HEK293T (cell line): ENCODE data around the gene SLC38A3.

ENCODE experiments used
- CTCF ChIA-PET: fragments of 350-600 bp; formaldehyde crosslinking; extraction: SDS; loops from one replicate; lab custom pipeline; 2021; ENCODE audit warnings: antibody characterized with exemption, inconsistent platforms; lab: Yijun Ruan, JAX
- POLR2A ChIA-PET: fragments of 350-600 bp; formaldehyde crosslinking; extraction: SDS; loops from one replicate; lab custom pipeline; 2020; ENCODE audit warnings: antibody characterized with exemption, inconsistent platforms; lab: Yijun Ruan, JAX
- DNase-seq: peaks from one replicate; pipeline ENCODE4 v3.0.0; 2012; ENCODE audit warnings: mixed read lengths; ENCODE audit errors: extremely low spot score
- ARNT ChIP-seq: fragments of 450-650 bp; IDR thresholded peaks from 2 replicates; pipeline ENCODE4 v1.6.1; 2017; ENCODE audit warnings: mild to moderate bottlenecking
- BHLHE40 ChIP-seq: fragments of 450-650 bp; IDR thresholded peaks from 2 replicates; pipeline ENCODE4 v1.6.1; 2016; ENCODE audit warnings: mild to moderate bottlenecking, moderate library complexity, borderline replicate concordance
- CTBP1 ChIP-seq: fragments of 450-650 bp; IDR thresholded peaks from 2 replicates; pipeline ENCODE4 v1.6.1; 2016; ENCODE audit warnings: borderline replicate concordance
- ELF4 ChIP-seq: fragments of 450-650 bp; IDR thresholded peaks from 2 replicates; pipeline ENCODE4 v1.6.1; 2017; ENCODE audit warnings: antibody characterized with exemption
- FOXA1 ChIP-seq: fragments of 450-650 bp; IDR thresholded peaks from 2 replicates; pipeline ENCODE4 v1.6.1; 2016; ENCODE audit warnings: mild to moderate bottlenecking
- FOXK2 ChIP-seq: fragments of 450-650 bp; IDR thresholded peaks from 2 replicates; pipeline ENCODE4 v1.6.1; 2016; ENCODE audit warnings: mild to moderate bottlenecking
- FOXM1 ChIP-seq: fragments of 450-650 bp; IDR thresholded peaks from 2 replicates; pipeline ENCODE4 v1.6.1; 2017; ENCODE audit warnings: mild to moderate bottlenecking, borderline replicate concordance
- HDGF ChIP-seq: fragments of 450-650 bp; IDR thresholded peaks from 2 replicates; pipeline ENCODE4 v1.6.1; 2017; ENCODE audit warnings: antibody characterized with exemption, borderline replicate concordance
- L3MBTL2 ChIP-seq: fragments of 450-650 bp; conservative IDR thresholded peaks from 2 replicates; pipeline ENCODE4 v1.6.1; 2016; ENCODE audit warnings: mild to moderate bottlenecking
- LEF1 ChIP-seq: fragments of 450-650 bp; IDR thresholded peaks from 2 replicates; pipeline ENCODE4 v1.6.1; 2017; ENCODE audit warnings: mild to moderate bottlenecking, borderline replicate concordance
- NFRKB ChIP-seq: fragments of 450-650 bp; IDR thresholded peaks from 2 replicates; pipeline ENCODE4 v1.6.1; 2016; ENCODE audit warnings: mild to moderate bottlenecking, moderate library complexity
- SP1 ChIP-seq: fragments of 450-650 bp; IDR thresholded peaks from 2 replicates; pipeline ENCODE4 v1.6.1; 2017
- SUZ12 ChIP-seq: fragments of 450-650 bp; IDR thresholded peaks from 2 replicates; pipeline ENCODE4 v1.6.1; 2016; ENCODE audit warnings: mild to moderate bottlenecking
- TARDBP ChIP-seq: fragments of 450-650 bp; IDR thresholded peaks from 2 replicates; pipeline ENCODE4 v1.6.1; 2016
- ZNF384 ChIP-seq: fragments of 450-650 bp; IDR thresholded peaks from 2 replicates; pipeline ENCODE4 v1.6.1; 2016
- TF ChIP-seq, protein P1 (sequence below): fragments of 450-650 bp; IDR thresholded peaks from 2 replicates; pipeline ENCODE4 v1.6.1; 2016

The SLC38A3 gene

GRCh38 chr3:50186096-50186495 is 19.0 kb upstream of the SLC38A3 start:
- TF ChIP-seq L3MBTL2, result no peak
- TF ChIP-seq HDGF, result no peak
- no peak for TF ChIP-seq FOXM1
- no peak for TF ChIP-seq BHLHE40
- TF ChIP-seq FOXK2, result no peak
- TF ChIP-seq TARDBP, result no peak
- ChIA-PET POLR2A (no interaction called here), CTCF (interaction anchor here (0.6 kb wide), 1 partner anchor 448 kb away, joined by 3 read pairs; no protein-coding TSS in a partner anchor)
- no peak for DNase-seq

GRCh38 chr3:50187750-50188149 is 17.3 kb upstream of the SLC38A3 start:
- no peak for DNase-seq
- ChIA-PET POLR2A (no interaction called here), CTCF (no interaction called here)
- TF ChIP-seq, protein P1, sequence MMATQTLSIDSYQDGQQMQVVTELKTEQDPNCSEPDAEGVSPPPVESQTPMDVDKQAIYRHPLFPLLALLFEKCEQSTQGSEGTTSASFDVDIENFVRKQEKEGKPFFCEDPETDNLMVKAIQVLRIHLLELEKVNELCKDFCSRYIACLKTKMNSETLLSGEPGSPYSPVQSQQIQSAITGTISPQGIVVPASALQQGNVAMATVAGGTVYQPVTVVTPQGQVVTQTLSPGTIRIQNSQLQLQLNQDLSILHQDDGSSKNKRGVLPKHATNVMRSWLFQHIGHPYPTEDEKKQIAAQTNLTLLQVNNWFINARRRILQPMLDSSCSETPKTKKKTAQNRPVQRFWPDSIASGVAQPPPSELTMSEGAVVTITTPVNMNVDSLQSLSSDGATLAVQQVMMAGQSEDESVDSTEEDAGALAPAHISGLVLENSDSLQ, result no peak
- TF ChIP-seq FOXM1 (no peak), SP1 (no peak)

GRCh38 chr3:50189274-50189673 is 15.8 kb upstream of the SLC38A3 start:
- DNase-seq, result peak; percentile 70

DNA sequence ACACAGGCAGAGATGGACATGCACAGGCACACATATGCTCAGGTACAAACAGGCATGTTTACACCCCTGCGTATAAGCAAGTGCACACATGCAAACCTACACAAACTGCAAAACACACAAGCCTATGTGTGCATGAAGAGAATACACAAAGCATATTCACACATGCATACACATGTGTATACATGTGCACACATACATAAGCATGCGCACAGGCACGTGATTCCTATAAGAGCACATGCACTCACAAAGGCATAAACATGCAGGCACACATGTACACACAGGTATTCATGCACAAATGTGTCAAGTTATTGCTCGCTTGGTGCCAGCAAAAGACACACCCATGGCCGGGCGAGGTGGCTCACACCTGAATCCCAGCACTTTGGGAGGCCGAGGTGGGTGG is 15.1 kb upstream of the SLC38A3 start:
- POLR2A ChIA-PET, result interaction anchor here (1.3 kb wide), 1 partner anchor 69 kb away, joined by 3 read pairs; no protein-coding TSS in a partner anchor
- DNase-seq, result no peak
- CTCF ChIA-PET, result interaction anchor here (2.4 kb wide), 1 partner anchor 69 kb away, joined by 11 read pairs; no protein-coding TSS in a partner anchor
- TF ChIP-seq CTBP1, result no peak
- no peak for TF ChIP-seq FOXK2
- no peak for TF ChIP-seq L3MBTL2
- no peak for TF ChIP-seq FOXA1
- no peak for TF ChIP-seq ZNF384

More at GRCh38 chr3:50189274-50189673, 15.8 kb upstream of the SLC38A3 start:
- TF ChIP-seq CTBP1 (no peak), BHLHE40 (no peak), SP1 (no peak), FOXA1 (no peak)
- ChIA-PET CTCF (interaction anchor here (0.6 kb wide), 1 partner anchor 33 kb away, joined by 3 read pairs; no protein-coding TSS in a partner anchor), POLR2A (interaction anchor here (1.3 kb wide), 1 partner anchor 69 kb away, joined by 3 read pairs; no protein-coding TSS in a partner anchor)

DNA sequence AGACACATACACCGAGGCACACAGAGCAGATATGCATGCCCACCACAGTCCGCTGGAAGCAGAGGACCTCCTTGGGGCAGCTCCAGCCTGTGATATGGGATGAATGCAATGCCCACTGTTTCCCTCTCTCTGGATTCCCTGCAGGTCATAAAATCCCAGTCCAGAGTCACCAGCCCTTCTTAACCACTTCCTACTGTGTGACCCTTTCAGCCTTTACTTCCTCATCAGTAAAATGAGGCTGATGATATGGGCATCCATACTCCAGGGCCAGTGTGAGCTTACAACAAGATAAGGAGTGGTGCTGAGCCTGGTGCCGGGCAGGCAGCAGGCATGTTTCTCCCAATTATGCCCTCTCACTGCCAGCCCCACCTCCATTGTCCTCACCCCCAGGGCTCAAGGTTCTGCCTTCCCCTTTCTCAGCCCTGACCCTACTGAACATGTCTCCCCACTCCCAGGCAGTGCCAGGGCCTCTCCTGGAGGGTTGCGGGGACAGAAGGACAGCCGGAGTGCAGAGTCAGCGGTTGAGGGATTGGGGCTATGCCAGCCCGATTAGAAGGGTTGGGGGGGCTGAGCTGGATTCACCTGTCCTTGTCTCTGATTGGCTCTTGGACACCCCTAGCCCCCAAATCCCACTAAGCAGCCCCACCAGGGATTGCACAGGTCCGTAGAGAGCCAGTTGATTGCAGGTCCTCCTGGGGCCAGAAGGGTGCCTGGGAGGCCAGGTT is 14.0 kb upstream of the SLC38A3 start, which contains the start of gene GNAT1:
TSS of gene GNAT1 (plus strand) at position 675 of the 725 bp plus-strand sequence. CDS start 116 bp downstream, outside the sequence.
- ChIA-PET POLR2A (interaction anchor here (1.1 to 1.5 kb wide), 2 partner anchors 34 to 45 kb away, joined by 3 to 4 read pairs; partner anchors contain the start of gene GNAI2), CTCF (interaction anchor here (0.7 to 2.4 kb wide), 4 partner anchors 12 to 370 kb away, joined by 4 to 14 read pairs (median 8); no protein-coding TSS in a partner anchor)
- no peak for DNase-seq
- TF ChIP-seq ZNF384 (no peak), ELF4 (no peak), ARNT (no peak), SP1 (no peak), SUZ12 (no peak), FOXK2 (no peak), NFRKB (no peak), FOXM1 (no peak), L3MBTL2 (no peak), HDGF (no peak), FOXA1 (no peak), LEF1 (no peak), CTBP1 (no peak), TARDBP (no peak), BHLHE40 (no peak)
- TF ChIP-seq, protein P1, result no peak

DNA sequence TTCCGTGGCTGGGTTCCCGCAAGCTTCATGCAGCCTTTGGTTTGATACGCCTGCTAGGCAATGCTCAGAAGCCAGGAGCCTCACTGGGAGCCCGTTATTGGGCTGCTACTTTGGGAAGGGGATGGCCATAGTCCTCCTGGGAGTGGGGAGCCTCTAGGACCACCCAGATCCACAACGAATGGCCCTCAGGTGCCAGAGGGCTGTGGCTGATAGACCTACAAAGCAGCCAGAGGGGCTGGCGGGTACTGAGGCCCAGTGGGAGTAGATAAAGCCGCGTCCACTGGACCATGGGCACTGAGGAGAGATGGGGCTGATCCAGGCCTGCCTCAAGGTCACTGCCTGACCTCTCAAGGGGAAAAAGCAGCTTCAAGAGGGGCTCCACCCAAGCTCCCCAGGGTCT is 12.9 kb upstream of the SLC38A3 start:
- ChIA-PET POLR2A (interaction anchor here (1.1 to 1.5 kb wide), 2 partner anchors 33 to 44 kb away, joined by 3 to 4 read pairs; partner anchors contain the start of gene GNAI2), CTCF (interaction anchor here (0.7 to 2.4 kb wide), 8 partner anchors 11 to 71 kb away, joined by 3 to 14 read pairs (median 4); no protein-coding TSS in a partner anchor)

DNA sequence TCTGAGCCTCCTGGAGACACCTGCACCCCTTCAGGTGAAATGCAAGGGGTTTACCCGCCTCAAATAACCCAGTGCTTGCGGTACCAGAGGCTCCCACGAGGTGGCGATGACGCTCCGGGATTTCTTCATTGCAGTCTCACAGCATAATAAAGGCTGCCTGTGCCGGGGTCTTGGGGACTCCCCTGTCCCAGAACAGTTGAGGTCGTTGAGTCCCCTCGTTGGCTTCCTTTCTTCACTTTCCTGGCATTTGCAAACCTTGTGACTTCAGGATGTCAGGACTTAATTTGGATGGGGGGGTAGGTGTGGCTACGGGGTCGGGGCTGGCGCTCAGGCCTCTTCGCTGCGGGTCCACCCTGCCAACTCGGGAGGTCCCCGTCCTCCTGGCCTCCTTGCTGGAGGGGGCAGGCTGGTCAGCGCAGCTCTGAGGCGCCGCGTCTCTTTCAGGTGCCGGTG is 12.4 kb upstream of the SLC38A3 start:
- DNase-seq, result peak; percentile 74
- ChIA-PET POLR2A (interaction anchor here (1.1 kb wide), 1 partner anchor 33 kb away, joined by 4 read pairs; no protein-coding TSS in a partner anchor), CTCF (interaction anchor here (0.7 to 2.8 kb wide), 9 partner anchors 11 to 72 kb away, joined by 3 to 22 read pairs (median 4); no protein-coding TSS in a partner anchor)
- TF ChIP-seq ARNT (0 out of 2 replicates have a peak, but pooled peaks have one; percentile 13), L3MBTL2 (no peak), FOXM1 (no peak)
- TF ChIP-seq, protein P1, result no peak

More for the DNA sequence above, 12.9 kb upstream of the SLC38A3 start:
- DNase-seq, result no peak
- TF ChIP-seq HDGF (no peak), L3MBTL2 (no peak), FOXK2 (no peak), NFRKB (no peak), ZNF384 (no peak), FOXA1 (no peak)
